Measurements from ENCODE around the gene KDM4C. TPM values are rescaled to one million over a fixed set of nuclear protein-coding genes. Genes with fewer than 3 reads are reported as not detected.

The KDM4C gene
- total RNA-seq, 1 donor: 47.4 TPM

GRCh38 chr9:6960777-6961176 lies 203.0 kb downstream of the KDM4C start:
- DNase-seq (ENCODE audit: low read depth in 2 of 3, low spot score in 2 of 3): no peak

GRCh38 chr9:6961845-6962522 lies 204.2 kb downstream of the KDM4C start:
- no peak for DNase-seq (ENCODE audit: low read depth in 2 of 3, low spot score in 2 of 3)

- DNase-seq (ENCODE audit: low read depth in 2 of 3, low spot score in 2 of 3): no peak
These were observed 207.8 kb downstream of the KDM4C start for GRCh38 chr9:6965566-6965965.

GRCh38 chr9:6968271-6968670 lies 210.5 kb downstream of the KDM4C start:
- peak in 1 of 3 donors; percentile 40 for DNase-seq (ENCODE audit: low read depth in 2 of 3, low spot score in 2 of 3)

- no peak for DNase-seq (ENCODE audit: low read depth in 2 of 3, low spot score in 2 of 3)
These were observed 212.0 kb downstream of the KDM4C start for GRCh38 chr9:6969805-6970204.

DNA sequence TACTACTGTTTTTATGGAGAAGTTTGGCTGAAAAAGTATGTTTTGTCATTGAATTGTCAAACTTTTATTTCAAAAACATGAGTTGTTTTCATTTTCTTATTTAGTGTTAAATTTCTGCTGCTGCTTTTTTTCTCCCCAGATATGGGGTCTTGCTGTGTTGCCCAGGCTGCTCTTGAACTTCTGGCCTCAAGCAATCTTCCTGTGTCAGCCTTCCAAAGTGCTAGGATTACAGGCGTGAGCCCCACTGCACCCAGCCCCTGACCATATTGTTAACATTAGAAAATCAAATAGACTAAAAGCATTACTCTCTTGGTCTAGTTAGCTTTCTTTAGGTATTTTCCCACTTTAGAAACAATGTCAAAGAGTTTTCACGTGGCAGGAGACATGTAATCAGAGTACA lies 215.3 kb downstream of the KDM4C start:
- DNase-seq (ENCODE audit: low read depth in 2 of 3, low spot score in 2 of 3): no peak

- no peak for DNase-seq (ENCODE audit: low read depth in 2 of 3, low spot score in 2 of 3)
These were observed 216.0 kb downstream of the KDM4C start for GRCh38 chr9:6973762-6974161.

DNA sequence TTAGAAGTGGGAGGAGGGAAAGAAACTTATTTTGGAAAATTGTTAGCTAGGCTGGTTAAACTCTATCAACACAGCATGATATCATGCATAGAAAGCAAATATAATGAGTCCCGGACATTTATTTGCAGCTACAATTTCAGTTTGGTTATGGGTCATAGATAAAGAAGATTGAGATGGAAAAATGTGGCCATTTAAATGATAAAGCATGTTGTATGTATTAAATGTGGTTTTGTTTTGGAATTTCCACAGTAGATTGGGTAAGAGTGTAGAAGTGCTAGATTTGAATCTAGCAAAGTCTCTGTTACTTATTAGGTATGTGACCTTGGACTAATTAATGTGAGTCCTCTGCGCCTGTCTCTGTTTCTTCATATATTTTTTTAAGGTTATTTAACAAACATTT lies 217.4 kb downstream of the KDM4C start:
- no peak for DNase-seq (ENCODE audit: low read depth in 2 of 3, low spot score in 2 of 3)

DNA sequence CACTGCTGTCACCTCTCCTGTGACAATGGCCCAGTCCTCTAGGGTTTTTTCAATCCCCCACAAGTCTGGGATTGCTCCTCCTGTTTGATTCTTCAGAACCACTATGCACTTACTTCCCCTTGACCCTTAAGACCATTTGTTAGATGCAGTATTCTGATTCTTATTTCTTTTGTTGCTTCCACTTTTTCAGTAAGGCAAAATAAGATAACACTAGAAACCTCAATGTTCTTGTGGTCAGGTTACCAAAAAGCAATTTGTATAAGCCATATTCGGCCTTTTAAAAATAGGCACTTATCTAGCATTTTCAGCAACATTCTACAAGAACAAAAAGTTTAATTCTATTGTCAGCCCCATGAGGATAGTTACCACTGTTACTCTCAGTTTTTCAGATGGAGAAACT lies 220.0 kb downstream of the KDM4C start:
- DNase-seq (ENCODE audit: low read depth in 2 of 3, low spot score in 2 of 3): no peak

DNA sequence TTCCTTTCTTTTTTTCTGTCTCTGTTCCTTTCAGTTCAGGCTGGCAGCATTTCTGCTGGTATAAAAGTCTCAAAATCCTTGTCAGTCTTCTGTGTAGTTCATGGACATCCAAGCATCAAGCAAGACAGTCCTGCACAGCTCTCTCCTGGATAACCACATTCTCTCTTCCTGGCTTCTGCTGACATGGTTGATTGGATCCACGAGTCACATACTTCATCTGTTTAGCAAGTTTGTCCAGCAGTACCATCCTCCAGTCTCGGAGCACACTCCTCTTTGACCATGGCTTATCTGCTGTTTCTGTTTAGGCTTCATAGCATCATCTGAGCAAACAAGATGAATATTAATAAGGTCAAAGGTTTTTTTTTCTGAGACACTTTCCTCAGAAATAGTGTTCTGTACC lies 220.8 kb downstream of the KDM4C start:
- DNase-seq (ENCODE audit: low read depth in 2 of 3, low spot score in 2 of 3): no peak

GRCh38 chr9:6984941-6985578 lies 227.3 kb downstream of the KDM4C start:
- no peak for DNase-seq (ENCODE audit: low read depth in 2 of 3, low spot score in 2 of 3)

DNA sequence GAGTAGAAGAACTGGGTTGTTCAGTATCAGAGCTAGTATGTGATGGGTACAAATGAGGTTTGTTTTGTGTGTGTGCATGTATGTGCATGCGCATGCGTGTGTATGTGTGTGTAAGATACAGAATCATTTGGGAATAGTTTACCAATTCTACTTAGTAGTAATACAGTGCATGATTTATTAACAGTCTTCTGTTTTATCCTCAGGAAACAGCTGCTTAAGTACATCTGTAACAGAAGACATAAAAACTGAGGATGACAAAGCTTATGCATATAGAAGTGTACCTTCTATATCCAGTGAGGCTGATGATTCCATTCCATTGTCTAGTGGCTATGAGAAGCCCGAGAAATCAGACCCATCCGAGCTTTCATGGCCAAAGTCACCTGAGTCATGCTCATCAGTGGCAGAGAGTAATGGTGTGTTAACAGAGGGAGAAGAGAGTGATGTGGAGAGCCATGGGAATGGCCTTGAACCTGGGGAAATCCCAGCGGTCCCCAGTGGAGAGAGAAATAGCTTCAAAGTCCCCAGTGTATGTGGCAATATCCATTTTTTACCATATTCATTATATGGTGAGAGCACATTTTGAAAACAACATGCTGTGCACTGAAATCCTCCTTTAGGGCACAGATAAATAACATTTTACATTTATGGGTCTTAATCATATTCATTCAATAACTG lies 228.5 kb downstream of the KDM4C start:
- DNase-seq (ENCODE audit: low read depth in 2 of 3, low spot score in 2 of 3): peak in 2 of 3 donors; percentile 9 to 54

- no peak for DNase-seq (ENCODE audit: low read depth in 2 of 3, low spot score in 2 of 3)
These were observed 229.6 kb downstream of the KDM4C start for GRCh38 chr9:6987381-6987780.

- no peak for DNase-seq (ENCODE audit: low read depth in 2 of 3, low spot score in 2 of 3)
These were observed 233.6 kb downstream of the KDM4C start for GRCh38 chr9:6991418-6991817.

- no peak for DNase-seq (ENCODE audit: low read depth in 2 of 3, low spot score in 2 of 3)
These were observed 238.5 kb downstream of the KDM4C start for GRCh38 chr9:6996061-6996854.

- DNase-seq (ENCODE audit: low read depth in 2 of 3, low spot score in 2 of 3): no peak
These were observed 239.6 kb downstream of the KDM4C start for GRCh38 chr9:6997330-6997729.

DNA sequence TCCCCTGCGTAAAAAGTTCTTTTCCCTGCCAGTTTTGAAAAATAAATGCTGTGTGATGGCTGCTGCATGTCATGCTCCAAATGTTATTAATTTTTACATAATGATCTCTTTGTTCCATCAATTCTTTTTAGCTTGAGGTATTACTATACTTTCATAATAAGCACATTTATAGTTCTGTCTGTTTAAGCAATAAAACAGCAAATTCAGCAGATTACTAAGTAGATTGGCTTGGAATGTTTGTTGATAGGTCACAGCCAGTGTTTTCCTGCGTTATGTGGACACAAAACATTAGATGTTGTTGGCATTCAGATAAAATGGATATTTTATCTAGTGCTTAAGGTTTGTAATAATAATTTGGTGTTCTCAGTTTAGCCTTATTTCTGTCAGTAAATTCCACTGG lies 242.0 kb downstream of the KDM4C start:
- no peak for DNase-seq (ENCODE audit: low read depth in 2 of 3, low spot score in 2 of 3)

- DNase-seq (ENCODE audit: low read depth in 2 of 3, low spot score in 2 of 3): no peak
These were observed 243.8 kb downstream of the KDM4C start for GRCh38 chr9:7001571-7001970.

GRCh38 chr9:7003861-7004260 lies 246.1 kb downstream of the KDM4C start:
- DNase-seq (ENCODE audit: low read depth in 2 of 3, low spot score in 2 of 3): no peak

GRCh38 chr9:7006417-7006816 lies 248.6 kb downstream of the KDM4C start:
- no peak for DNase-seq (ENCODE audit: low read depth in 2 of 3, low spot score in 2 of 3)

DNA sequence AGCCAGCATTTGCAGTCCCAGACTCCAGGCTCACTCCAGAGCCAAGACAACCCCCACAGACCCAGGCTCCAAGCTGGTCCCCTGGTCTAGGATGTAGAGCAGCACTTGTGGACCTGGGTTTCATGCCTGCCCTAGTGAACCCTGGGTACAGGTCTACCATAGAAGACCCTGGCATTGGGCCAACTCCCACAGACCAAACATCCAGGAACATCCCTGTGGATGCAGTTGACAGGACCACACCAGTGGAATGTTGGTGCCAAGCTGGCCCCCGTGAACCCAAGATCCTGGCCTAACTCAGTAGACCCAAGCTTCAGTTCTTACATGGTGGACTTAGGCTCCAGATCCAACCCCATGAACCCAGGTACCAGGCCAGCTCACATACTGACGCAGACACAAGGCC lies 250.6 kb downstream of the KDM4C start:
- no peak for DNase-seq (ENCODE audit: low read depth in 2 of 3, low spot score in 2 of 3)
